NCI-H69 (cell line): ENCODE measurements around the gene UBASH3B.

Source experiments
- DNase-seq: peaks from one replicate; lab custom pipeline; 2025; lab: John Stamatoyannopoulos, UW

The UBASH3B gene

DNA sequence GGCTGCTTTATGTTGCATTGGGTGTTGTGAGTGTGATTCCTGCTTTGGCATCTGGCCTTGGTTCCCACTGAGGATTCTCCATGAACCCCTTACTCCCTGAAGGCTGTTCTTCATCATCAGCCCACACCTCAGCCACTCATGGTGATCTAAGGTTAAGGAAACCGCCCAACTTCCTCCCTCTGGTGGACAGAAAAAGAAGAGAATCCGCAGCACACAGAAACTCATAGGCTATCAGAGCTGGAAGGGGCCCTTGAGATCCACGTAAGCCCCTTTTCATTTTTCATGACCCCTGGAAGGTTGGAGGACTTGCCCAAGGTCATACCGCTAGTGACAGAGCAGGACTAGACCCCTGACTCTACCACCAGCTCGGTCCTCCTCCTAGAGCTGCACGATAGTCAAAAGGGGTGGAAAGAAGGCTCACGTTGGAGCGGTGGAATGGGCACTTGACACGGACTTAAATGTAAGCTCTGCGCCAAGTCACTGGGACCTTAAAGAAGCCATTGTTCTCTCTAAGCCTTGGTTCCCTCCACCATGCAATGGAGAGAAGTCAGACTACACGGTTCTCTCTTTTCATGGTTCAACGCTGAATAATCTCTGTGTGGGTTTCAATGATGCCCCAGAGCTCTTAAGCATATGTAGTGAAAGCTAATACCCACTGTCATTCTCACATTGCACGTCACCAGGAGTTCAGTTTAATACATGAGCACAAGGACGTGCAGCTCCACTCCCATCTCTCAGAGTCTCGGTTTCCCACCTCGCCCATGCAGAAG is 99.2 kb downstream of the UBASH3B start:
- DNase-seq, result peak; percentile 32

DNA sequence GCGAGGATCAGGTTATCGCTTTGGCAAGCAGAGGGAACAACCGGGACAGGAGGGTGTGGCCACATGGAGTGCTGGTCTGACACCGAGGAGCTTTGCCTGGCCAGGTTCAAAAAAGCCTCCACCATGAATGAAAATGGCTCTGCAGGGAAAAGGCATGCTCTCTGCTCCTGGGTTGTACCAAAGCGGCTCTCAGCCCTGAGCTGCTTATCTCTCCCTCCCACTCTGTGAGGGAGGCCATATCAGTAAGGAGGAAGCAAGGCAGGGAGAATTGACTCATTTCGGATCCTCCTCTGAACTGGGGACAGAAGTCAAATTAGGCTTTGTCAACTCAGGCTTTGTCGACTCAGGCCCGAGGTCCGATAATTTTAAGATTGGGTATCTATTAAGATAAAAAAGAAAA is 99.9 kb downstream of the UBASH3B start:
- DNase-seq, result no peak

DNA sequence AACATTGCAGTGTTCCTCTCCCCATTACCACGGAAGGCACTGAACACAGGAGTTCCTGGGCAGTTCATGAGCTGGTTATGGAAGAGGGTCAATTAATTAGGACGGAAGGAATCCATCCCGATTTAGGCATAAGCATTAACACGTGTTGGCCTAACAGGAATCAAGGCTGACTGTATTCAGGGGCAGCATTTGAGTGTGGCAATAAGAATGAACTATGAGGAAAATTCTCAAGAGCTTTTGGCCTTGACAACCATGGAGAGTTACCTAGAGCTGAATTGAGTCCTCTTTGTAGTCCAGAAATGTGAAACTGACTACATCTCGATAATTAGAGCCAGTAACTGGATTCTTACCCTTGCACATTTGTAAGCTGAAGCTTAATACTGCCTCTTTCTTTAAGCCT is 100.4 kb downstream of the UBASH3B start:
- no peak for DNase-seq

DNA sequence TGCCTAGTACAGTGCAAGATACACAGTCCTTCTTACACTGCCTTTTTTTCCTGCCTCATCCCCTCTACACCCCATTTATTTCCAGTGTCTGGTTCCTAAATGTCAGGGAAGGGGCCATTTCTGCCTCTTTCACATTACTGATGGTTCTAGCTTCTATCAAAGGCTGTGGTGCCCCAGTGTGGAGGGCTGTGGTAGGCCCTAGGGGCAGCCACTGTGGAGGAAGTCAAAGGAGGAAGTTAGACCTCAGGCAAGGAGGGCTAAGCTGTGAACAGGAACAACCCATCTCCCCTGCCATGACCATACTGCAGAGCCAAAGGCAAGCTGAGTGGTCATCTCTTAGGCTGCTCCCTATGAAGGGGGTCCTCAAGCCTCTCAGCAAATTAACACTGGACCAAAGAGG is 100.9 kb downstream of the UBASH3B start:
- no peak for DNase-seq

DNA sequence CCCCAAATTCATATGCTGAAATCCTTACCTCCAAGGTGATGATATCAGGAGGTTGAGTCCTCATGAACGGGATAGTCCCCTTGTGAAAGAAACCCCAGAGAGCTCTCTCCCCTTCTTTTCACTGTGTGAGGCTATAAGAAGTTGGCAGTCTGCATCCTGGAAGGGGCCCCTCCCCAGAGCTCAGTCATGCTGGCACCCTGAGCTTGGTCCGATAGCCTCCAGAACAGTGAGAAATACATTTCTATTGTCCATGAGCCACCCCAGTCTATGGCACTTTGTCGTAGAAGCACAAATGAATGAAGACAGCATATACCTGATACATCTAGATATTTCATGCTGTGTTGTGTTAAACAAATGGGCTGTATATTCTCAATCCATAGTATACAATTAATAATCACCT is 101.7 kb downstream of the UBASH3B start:
- no peak for DNase-seq

DNA sequence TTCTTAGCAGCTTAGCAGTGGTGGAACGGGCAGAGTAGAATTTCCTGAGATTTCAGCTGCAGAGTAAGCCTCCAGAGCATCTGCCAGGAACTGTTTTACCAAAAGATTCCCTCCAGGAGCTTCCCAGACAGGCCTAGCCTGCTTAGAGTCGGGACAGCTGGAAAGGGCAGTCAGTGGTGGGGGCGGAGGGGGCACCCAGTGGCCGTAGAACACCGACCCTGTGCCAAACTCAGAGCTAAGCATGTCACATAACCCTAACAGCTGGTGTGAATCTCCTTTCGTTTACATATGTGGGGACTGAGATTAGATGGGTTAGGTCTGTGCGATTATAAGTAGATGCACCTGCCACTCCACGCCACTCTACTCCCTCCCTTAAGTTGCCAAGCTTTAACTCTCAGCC is 102.8 kb downstream of the UBASH3B start:
- no peak for DNase-seq

DNA sequence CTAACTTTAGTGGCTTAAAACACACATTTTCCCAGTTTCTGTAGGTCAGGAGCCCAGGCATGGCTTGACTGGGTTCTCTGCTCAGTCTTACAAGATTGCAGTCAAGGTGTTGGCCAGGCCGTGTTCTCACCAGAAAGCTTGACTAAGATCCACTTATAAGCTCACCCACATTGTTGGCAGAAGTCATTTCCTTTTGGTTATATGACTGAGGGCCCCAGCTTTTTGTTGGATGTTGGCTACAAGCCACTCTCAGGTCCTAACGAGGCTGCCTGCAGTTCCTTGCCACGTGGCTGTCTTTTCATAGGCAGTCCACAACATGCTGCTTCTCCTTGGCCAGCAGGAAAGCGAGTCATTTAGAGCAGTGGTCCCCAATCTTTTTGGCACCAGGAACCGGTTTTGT is 103.5 kb downstream of the UBASH3B start:
- DNase-seq, result peak; percentile 27

DNA sequence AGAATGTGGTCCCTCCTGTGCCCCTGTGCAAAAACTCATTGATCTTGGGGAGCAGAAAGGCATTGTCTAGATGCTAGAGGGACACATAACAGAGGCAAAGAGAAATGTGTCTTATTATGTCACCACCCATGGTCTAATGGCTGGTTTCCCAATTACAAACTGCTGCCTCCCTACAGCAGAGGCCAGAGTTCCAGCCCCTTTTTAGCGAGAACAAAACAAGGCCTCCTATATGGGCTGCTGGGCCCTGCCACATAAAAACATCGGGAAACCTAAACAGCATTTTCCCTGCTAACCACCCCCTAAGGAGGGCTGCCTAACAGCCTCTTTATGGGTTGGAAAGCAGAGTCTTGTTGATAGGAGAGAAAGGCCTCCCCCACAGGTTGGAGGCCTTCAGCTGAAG is 107.6 kb downstream of the UBASH3B start:
- no peak for DNase-seq

DNA sequence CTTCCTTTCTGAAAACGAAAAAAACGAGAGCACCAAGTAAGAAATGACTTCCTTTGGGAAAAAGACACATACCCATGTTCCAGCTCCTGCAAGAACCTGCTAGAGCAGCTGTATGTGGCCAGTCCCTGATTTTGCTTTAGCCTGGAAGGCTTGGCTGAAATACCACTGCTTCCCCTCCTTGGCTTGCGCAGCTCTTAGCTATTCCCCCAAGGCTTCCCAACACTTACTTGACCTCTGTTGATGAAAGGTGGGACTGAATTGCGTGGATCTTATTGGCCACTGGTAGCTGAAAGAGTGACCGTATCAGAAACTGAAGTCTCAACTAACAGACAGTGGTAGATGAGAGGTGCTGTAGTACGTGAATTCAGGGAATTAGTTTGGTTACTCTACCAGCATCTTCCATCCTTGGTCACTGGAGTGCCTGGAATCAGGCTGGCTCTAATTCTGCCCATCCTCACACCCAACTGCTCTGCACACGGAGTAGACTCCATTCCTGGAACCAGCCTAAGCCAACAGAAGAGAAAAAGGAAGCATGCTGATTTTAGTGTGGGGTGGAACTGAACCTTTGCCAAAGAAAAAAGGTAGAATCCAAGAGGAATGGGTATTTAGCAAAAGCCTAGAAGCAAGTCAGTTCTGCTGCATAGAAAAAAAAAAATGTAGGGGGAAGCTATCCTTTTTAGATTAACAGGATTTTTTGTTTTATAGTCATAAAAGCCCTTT is 109.0 kb downstream of the UBASH3B start:
- DNase-seq, result no peak

DNA sequence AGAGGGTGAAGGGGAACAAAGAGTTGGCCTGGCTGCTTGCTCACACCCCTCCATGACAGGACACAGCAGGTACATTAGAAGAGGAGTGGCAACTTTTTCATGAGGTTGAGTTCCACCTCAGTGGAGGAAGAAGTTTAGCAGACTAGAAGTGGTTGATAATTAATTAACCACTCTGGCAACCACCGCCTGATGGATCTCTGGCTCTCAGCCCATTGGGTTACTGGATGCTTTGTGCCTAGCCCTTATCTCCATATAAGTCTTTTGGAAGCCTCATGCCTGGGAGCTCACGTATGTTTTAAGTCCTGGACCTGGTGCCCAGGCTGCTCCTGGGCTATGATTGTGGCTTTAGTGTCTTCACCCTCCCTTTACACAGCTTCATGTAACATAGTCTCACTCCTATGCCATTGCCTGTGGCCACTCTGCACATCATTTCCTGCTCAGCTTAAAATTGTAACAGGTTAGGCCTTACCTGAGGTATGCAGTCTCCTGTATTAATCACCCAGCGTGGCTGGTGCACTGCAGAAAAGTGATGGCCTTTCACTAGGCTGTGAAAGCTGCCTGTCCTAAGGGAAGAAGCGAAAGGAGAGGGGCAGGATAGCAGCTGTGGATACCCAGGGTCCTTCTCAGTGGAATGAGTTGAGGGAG is 110.1 kb downstream of the UBASH3B start:
- DNase-seq, result no peak

DNA sequence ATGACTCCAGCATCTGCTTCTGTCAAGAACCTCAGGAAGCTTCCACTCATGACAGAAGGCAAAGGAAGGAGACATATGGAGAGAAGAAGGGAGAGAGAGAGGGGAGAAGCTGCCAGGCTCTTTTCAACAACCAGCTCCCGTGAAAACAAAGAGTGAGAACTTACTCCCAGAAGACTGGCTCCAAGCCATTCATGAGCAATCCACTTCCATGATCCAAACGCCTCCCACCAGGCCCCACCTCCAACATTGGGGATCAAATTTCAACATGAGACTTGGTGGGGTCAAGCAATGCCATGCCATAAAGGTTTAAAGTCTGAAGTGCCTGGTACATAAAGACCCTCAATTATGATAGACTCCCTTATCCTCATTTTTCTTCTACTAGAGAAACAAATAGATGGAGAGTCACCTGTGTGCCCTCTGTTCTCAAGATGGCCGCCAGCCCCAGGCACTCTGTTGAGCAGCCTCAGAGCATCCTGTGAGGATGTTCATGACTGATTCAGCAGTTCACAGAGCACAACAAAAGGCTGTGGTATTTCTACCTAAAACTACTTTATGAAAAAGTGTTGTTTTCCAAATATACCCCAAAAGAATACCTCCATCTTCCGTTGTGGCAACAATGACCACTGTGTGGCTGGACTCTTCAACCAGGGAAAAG is 113.7 kb downstream of the UBASH3B start:
- no peak for DNase-seq

DNA sequence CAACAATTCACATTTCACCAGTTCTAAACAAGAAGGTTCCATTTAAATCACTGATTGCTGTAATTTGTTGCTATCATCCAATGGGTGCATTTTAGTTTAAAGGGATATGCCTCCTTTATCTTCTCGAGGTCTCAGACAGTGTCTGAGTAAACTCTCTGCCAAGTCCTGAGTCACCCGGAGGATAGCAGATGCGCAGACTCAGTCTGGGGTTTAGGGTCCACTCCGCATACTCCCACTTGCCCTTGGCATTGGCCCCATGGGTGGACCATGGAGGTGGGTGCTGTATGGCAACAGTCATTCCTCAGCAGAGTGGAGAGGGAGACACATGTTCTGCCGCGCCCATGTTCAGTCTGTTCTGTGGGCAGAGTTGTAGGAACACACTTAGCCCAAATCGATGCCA is 117.4 kb downstream of the UBASH3B start:
- DNase-seq, result no peak

DNA sequence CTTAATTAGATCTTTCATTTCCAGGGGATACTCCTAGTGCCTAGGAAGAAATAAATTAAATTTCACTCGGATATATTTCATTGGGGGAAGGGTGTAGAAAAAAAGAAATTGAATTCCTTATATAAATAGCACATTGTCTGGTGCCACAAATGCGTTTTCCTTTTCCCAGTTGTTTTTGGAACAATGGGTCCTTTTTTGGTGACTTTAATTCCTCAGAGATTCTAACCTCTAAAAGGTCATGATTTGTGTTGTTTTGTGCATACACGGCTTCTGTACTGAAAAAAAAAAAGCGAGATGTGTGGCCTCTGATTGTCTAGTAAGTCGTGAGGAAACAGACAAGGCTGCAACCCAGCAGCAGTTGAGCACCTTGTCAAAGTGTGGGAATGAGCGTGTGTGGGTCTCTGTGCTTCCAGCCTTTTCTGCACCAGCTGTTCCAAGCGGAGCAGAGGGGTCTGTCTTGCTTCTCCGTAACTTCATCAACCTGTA is 118.3 kb downstream of the UBASH3B start:
- DNase-seq, result no peak

DNA sequence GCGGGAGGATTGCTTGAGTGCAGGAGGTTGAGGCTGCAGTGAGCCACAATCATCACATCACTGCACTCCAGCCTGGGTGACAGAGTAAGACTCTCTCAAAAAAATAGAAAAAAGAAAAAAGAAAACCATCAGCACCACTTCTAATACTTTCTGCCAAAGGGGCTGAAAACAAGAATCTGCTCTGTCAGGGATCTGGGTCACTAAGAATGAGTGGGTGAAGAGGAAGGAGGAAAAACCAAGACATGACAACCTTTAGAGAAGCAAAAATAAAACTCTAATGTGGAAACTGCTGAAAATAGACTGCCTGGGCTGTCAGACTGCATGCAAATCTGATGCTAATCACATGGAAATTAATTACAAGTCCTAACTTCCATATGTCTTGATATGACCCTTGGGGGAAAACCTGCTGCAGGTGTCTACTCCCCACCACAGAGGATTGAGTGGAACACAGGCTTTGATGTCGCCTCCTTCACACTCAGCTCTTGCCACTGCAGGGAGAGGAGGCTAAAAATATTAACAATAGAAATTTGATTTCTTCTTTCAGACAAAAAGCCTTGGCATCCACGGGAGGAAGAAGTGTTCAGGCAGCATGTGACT is 120.3 kb downstream of the UBASH3B start:
- no peak for DNase-seq

DNA sequence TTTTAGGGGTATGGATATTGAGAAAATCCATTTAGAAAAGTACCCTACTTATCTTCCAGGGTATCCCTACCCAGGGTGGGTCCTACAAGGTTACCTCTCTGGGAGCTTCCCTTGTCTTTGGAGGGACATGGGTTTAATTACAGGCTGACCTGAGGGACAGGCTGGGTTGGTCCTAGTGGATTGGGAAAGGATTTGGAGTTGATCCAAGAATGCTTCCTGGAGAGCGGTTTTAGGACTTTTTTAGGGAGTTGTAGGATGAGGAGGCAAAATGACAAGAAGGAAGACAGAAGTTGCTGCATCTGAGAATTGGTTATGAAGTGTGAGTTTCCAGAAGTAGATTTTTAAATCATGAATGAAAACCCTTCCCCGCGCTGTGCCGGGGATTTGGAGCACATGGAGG is 121.0 kb downstream of the UBASH3B start:
- peak; percentile 23 for DNase-seq

DNA sequence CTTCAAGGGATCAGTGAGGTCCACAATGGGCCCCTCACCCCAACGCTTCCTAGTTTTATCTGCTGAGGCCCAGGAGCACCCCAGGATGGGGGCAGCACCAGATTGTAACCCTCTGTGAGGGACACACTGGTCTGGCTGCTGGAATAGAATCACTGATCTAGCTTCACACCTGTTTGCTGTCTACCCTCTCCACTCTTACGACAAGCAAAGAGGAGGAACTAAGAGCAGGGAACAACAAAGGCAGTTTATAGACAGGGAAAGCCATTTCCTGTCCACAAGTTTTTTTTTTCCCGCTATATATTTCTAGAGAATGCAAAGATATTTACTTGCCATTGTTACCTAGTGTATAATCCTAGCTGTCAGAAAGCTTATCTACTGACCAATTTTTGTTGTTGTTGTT is 121.8 kb downstream of the UBASH3B start:
- no peak for DNase-seq

DNA sequence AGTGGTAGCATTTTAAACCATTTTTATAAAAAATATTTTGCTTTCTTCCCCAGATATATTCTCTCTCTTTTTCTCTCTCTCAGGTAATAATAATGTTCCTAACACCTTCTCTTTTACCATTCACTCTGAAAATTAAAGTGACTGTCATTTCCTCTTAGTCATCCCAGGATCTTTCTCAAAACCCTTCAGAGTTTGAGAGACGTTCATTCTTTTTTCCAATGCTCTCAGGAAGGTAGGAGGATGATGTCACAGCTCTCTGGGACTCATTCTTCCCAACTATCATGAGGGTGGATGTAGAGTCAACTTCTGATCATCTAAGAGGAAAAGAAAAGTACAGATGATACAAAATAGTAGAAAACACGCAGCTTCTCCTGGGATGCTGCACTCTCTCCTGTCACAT is 122.6 kb downstream of the UBASH3B start:
- DNase-seq, result no peak

DNA sequence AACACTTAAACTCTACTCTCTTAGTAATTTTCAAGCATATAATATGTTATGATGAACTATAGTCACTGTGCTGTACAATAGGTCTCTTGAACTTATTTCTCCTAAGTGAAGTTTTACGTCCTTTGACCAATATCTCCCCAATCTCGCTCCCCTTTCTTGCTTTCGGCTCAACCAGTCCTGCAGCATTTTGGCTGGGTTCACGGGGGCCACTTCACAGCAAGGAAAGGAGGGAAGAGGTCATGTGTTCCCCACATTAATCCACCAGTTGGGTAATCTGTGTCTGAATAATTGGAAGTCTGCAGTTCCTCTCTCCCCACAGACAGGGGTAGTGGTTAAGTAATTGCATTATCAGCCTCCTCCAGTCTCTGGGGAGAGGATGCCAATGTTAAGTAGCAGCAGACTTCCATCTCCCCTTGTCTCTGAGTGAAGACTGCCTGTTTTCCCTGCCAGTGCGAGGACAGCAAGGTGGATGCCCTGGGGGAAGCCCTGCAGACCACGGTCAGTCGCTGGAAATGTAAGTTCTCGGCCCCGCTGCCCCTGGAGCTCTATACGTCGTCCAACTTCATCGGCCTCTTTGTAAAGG is 123.6 kb downstream of the UBASH3B start:
- no peak for DNase-seq

DNA sequence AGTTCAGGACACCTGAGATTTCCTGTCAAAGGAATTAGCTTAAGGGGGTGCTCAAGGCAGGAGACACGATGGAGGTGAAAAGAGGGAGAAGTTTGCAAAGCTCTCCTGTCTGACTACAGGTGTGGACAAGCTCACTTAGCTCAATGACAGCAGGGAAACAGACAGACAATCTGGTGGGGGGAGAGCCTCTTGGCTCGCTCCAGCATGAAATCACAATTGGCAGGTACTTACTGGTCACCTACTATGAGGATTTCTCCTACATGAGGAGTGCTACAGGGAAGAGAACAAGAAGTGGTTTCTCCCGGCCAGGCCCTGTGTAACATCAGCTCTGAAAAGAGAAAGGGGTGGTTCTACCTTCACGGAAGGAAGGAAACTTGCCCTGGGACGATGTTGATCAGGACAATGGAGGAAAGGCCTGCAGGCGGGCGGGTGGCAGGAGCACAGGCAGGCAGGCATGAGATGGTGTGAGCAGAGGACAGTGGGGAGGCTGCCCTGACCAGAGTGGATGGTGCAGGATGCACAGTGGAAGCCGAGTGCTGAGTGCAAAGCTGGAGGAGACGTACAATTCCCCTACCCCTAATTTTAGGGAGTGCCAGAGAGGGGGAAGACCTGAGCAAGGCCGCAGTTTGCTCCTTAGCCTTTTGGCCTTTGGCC is 124.9 kb downstream of the UBASH3B start:
- DNase-seq, result no peak

DNA sequence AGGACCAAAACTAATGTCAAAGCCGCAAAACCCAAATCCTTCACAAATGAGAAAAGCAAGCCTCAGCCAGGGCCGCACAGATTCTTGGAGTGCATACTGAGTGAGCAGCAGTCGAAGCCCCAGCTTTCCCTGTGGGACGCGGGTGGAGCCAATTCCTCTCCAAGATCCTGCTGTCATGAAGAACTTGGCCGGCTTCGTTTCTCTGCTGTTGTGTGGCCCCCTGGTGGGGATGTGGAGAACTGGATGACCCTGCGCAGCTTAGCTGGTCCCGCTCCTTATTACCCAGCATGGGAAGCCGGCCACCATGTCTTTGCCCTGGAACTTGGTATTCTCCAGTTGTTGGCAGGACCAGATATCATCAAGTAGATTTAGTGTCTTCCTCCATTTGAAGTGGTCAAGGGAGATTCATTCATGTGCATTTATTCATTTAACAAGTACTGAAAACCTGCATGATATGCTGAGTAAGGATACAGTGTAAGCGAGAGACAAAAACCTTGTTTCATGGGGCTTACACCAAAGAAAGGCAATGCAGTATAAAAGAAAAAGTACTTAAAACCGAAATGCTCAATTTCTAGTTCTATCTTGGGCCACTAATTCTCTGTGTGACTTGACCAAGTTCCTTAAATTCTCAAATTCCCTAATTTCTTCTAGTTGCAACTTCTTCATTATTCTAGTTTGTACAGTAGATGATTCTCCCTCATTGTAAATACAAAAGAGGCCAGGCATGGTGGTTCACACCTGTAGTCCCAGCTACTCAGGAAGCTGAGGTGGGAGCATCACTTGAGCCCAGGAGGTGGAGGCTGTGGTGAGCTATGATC is 126.1 kb downstream of the UBASH3B start:
- DNase-seq, result peak; percentile 86
